Fibroblast of villous mesenchyme (primary cell): Measurements from ENCODE around the gene LUZP4. TPM values are rescaled to one million over a fixed set of nuclear protein-coding genes. Genes with fewer than 3 reads are reported as not detected.

Experiments used
- DNase-seq: peaks from one replicate; pipeline ENCODE4 v3.0.0-alpha.2; 2010; ENCODE audit warnings: low read depth
- H3K4me3 ChIP-seq: 2 replicates; pipeline ENCODE4 v1.5.1; 2011; ENCODE audit warnings: low read depth, mild to moderate bottlenecking, low read length
- CTCF ChIP-seq: IDR thresholded peaks from 2 replicates; pipeline ENCODE4 v1.5.1; 2012; ENCODE audit warnings: low read depth, mild to moderate bottlenecking, low read length; ENCODE audit not compliant: insufficient read depth
- total RNA-seq: library from RNA; depleted of rRNA; stranded (reverse); fragments of >200 nt; gene quantifications from 2 replicates; pipeline ENCODE4 v1.2.3, GENCODE V29; 2012

LUZP4 gene, protein sequence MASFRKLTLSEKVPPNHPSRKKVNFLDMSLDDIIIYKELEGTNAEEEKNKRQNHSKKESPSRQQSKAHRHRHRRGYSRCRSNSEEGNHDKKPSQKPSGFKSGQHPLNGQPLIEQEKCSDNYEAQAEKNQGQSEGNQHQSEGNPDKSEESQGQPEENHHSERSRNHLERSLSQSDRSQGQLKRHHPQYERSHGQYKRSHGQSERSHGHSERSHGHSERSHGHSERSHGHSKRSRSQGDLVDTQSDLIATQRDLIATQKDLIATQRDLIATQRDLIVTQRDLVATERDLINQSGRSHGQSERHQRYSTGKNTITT
- total RNA-seq: not detected in 2 replicates

DNA sequence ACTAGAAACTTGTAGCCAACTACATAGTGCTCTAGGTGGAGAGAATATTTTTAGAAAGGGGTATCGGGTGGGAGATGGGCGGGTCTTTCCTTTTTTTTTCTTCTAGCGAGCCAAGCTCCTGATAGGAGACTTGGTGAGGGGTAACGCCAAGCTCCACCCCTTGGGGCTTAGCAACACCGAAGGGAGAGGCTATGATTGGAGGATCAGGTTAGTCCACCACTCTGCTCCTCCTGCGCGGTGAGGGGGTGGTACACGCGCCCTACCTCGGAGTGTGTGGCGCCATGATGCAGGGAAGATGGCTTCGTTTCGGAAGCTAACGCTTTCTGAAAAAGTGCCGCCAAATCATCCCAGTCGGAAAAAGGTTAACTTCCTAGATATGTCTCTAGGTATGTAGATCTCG lies at the start of gene LUZP4:
Gene LUZP4, plus strand, starts transcription at position 251 of the 400 bp plus-strand sequence. Its CDS starts 45 bp downstream, at position 296.
- no peak for DNase-seq
- no peak within 1 kb of the TSS for H3K4me3 ChIP-seq

GRCh38 chrX:115251458-115252233 lies 37.9 kb upstream of the LUZP4 start:
- no peak for DNase-seq
- no peak overlapping the region for H3K4me3 ChIP-seq
- TF ChIP-seq CTCF: no peak

More for the DNA sequence above, at the start of gene LUZP4:
- no peak for TF ChIP-seq CTCF

GRCh38 chrX:115255003-115255402 lies 34.5 kb upstream of the LUZP4 start:
- no peak for DNase-seq
- TF ChIP-seq CTCF: no peak

GRCh38 chrX:115257711-115258110 lies 31.8 kb upstream of the LUZP4 start:
- DNase-seq: peak; percentile 32
- no peak for TF ChIP-seq CTCF
- H3K4me3 ChIP-seq: no peak overlapping the region

More at GRCh38 chrX:115255003-115255402, 34.5 kb upstream of the LUZP4 start:
- no peak overlapping the region for H3K4me3 ChIP-seq

DNA sequence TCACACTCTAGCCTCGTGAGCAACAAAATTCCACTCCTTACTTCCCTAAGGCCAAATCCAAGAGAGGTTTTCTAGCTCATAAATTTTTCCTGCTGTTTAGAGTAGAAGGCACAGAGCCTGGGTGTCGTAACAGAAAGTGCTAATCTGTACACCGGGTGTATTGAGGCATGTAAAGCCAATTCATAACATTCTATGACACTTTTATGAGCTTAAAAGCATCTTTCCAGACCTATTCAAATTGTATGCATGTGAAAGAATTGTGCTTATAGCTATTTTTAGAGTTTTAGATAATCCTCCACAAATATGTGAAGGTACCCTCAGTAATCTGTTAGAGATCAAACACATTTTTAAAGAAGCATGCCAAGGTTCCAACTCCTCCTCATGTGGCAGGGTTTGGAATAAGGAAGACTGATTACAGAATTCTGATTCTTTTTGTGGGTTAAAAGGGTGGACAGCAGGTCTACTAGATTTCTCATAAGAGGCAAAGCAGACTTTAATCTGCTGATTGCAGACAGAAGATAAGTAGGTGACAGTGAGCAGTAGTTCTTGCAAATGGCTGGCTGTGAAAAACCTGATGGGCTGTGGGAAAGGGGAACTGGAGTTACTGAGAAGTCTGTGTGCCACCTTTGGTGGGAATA lies 30.2 kb upstream of the LUZP4 start:
- H3K4me3 ChIP-seq: peak overlapping the region; percentile 4
- no peak for TF ChIP-seq CTCF
- DNase-seq: peak; percentile 90

DNA sequence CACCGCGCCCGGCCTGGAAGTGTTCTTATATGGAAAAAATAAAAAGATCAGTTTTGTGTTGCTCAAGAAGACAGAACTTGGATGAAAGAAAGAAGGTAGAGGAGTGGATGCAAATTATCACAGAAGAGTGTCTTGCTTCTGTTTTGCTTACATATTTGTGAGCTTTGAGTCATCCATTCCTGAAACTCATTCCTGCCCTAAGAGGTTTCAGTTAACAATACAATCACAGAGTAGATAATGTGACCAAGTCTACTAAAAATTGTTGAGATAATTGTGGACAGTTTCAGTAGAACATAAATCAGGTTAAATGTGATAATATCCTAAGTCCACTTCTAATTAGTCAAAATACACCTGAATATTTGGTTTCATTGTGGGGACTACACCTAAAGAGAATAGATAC lies 29.2 kb upstream of the LUZP4 start:
- no peak overlapping the region for H3K4me3 ChIP-seq
- no peak for TF ChIP-seq CTCF
- DNase-seq: peak; percentile 72
